GM12878 (cell line): ENCODE measurements around the gene GPR158. TPM values are rescaled to one million over a fixed set of nuclear protein-coding genes. Genes with fewer than 3 reads are reported as not detected.

Experiments
- ATAC-seq: fragments of 200-7000 bp; cut with Tn5 transposase; 3 replicates; pipeline ENCODE4 v1.9.1; 2020; ENCODE audit warnings: mild to moderate bottlenecking, moderate library complexity
- BruUV-seq: library from RNA; stranded (reverse); fragments of 400-500 nt; replicated peaks from 2 replicates; lab custom pipeline; 2021; lab: Mats Ljungman, UMichigan
- CTCF ChIA-PET: fragments of 300-600 bp; sonication (Branson Sonifier 250); formaldehyde crosslinking; extraction: SDS; loops from one replicate; lab custom pipeline; 2021; ENCODE audit warnings: inconsistent platforms; lab: Yijun Ruan, JAX
- POLR2A ChIA-PET: fragments of 350-600 bp; formaldehyde crosslinking; extraction: SDS; loops from one replicate; lab custom pipeline; 2021; ENCODE audit warnings: inconsistent platforms; lab: Charles Lee
- RAD21 ChIA-PET: fragments of 300-600 bp; sonication (Branson Sonifier 250); formaldehyde crosslinking; loops from one replicate; lab custom pipeline; 2023; ENCODE audit warnings: antibody characterized with exemption; ENCODE audit not compliant: unreplicated experiment; lab: Charles Lee
- SMC1A ChIA-PET: fragments of 300-600 bp; sonication (Branson Sonifier 250); formaldehyde crosslinking; loops from one replicate; lab custom pipeline; 2023; ENCODE audit not compliant: unreplicated experiment, uncharacterized antibody; lab: Charles Lee
- DNase-seq: peaks from one replicate; pipeline ENCODE4 v3.0.0-alpha.2; 2011; ENCODE audit warnings: low read depth, low spot score
- FAIRE-seq: peaks from 3 replicates; lab custom pipeline; 2011; peaks lifted over from hg19 to GRCh38; lab: Jason Lieb, UNC
- H2AFZ ChIP-seq: 2 replicates; pipeline ENCODE4 v1.6.0; 2011; ENCODE audit warnings: low read depth, low read length, control low read depth; ENCODE audit not compliant: control insufficient read depth
- H3K27ac ChIP-seq: 2 replicates; pipeline ENCODE4 v1.5.1; 2011; ENCODE audit warnings: control low read depth; ENCODE audit not compliant: control insufficient read depth, insufficient read depth
- H3K27me3 ChIP-seq, 2 experiments: replicated peaks in 1 of 2; 2 replicates each; pipeline versions ENCODE4 v1.6.0 to v1.6.1; 2011; ENCODE audit warnings: low read length in 1 of 2; ENCODE audit not compliant: control insufficient read depth in 2 of 2, insufficient read depth in 2 of 2
- H3K36me3 ChIP-seq, 2 experiments: 2 replicates each; pipeline ENCODE4 v1.5.1; 2011; ENCODE audit warnings: low read length in 1 of 2; ENCODE audit not compliant: control insufficient read depth in 2 of 2, insufficient read depth in 2 of 2
- H3K4me1 ChIP-seq: 2 replicates; pipeline ENCODE4 v1.6.1; 2011; ENCODE audit warnings: mild to moderate bottlenecking, low read length, moderate library complexity, mixed read lengths; ENCODE audit not compliant: control insufficient read depth, insufficient read depth
- H3K4me2 ChIP-seq: 2 replicates; pipeline ENCODE4 v1.6.0; 2011; ENCODE audit warnings: control low read depth; ENCODE audit not compliant: control insufficient read depth, insufficient read depth
- H3K4me3 ChIP-seq: fragments of 200-600 bp; sonication (generic); 2 replicates; pipeline ENCODE4 v1.5.1; 2016
- H3K79me2 ChIP-seq: 2 replicates; pipeline ENCODE4 v1.6.0; 2011; ENCODE audit warnings: low read length; ENCODE audit not compliant: control insufficient read depth, insufficient read depth
- H3K9ac ChIP-seq: 2 replicates; pipeline ENCODE4 v1.8.0; 2011; ENCODE audit warnings: low read length, control low read depth, mixed read lengths; ENCODE audit not compliant: control insufficient read depth, insufficient read depth
- H3K9me3 ChIP-seq: replicated peaks from 3 replicates; pipeline ENCODE4 v1.5.1; 2011; ENCODE audit warnings: mild to moderate bottlenecking, low read length; ENCODE audit not compliant: control insufficient read depth, insufficient read depth
- H4K20me1 ChIP-seq: 2 replicates; pipeline ENCODE4 v1.6.0; 2011; ENCODE audit not compliant: control insufficient read depth, insufficient read depth
- ATF3 ChIP-seq: IDR thresholded peaks from 2 replicates; pipeline ENCODE4 v1.6.1; 2011; ENCODE audit warnings: low read depth, mild to moderate bottlenecking, low read length, moderate library complexity, borderline replicate concordance; ENCODE audit errors: extremely low read depth
- BCL11A ChIP-seq: IDR thresholded peaks from 2 replicates; pipeline ENCODE4 v1.6.1; 2011; ENCODE audit warnings: low read depth, low read length
- CBX5 ChIP-seq: sonication (generic); IDR thresholded peaks from 2 replicates; pipeline ENCODE4 v1.6.1; 2016; ENCODE audit warnings: low read depth, moderate library complexity, mild to moderate bottlenecking, inconsistent platforms
- GABPA ChIP-seq: IDR thresholded peaks from 2 replicates; pipeline ENCODE4 v1.6.1; 2014; ENCODE audit warnings: antibody characterized with exemption, low read depth, mild to moderate bottlenecking, inconsistent platforms
- IRF3 ChIP-seq: fragments of 450-650 bp; IDR thresholded peaks from 2 replicates; pipeline ENCODE4 v1.6.1; 2014; ENCODE audit warnings: mild to moderate bottlenecking
- IRF5 ChIP-seq: fragments of 450-650 bp; IDR thresholded peaks from 2 replicates; pipeline ENCODE4 v1.6.1; 2017; ENCODE audit warnings: borderline replicate concordance
- LARP7 ChIP-seq: fragments of 450-650 bp; IDR thresholded peaks from 2 replicates; pipeline ENCODE4 v1.6.1; 2017; ENCODE audit warnings: mild to moderate bottlenecking
- MTA3 ChIP-seq: IDR thresholded peaks from 2 replicates; pipeline ENCODE4 v1.6.1; 2012; ENCODE audit warnings: low read length, inconsistent platforms, borderline replicate concordance
- RAD21 ChIP-seq: IDR thresholded peaks from 2 replicates; pipeline ENCODE4 v1.6.1; 2011; ENCODE audit warnings: mild to moderate bottlenecking, low read depth, low read length, moderate library complexity; ENCODE audit not compliant: insufficient read depth
- SP1 ChIP-seq: IDR thresholded peaks from one replicate; pipeline ENCODE4 v1.6.1; 2011; ENCODE audit warnings: low read depth, low read length
- TAF1 ChIP-seq: IDR thresholded peaks from 2 replicates; pipeline ENCODE4 v1.6.1; 2011; ENCODE audit warnings: mild to moderate bottlenecking, low read depth, low read length, borderline replicate concordance
- TCF7 ChIP-seq: IDR thresholded peaks from 2 replicates; pipeline ENCODE4 v1.6.1; 2014; ENCODE audit warnings: antibody characterized with exemption, borderline replicate concordance
- YY1 ChIP-seq: IDR thresholded peaks from 2 replicates; pipeline ENCODE4 v1.6.1; 2011; ENCODE audit warnings: low read depth, mild to moderate bottlenecking, low read length
- WGBS: methylation state at CpG from one replicate; pipeline ENCODE4 v1.1.6; 2016; ENCODE audit warnings: low lambda C conversion rate; ENCODE audit not compliant: insufficient replicate concordance, insufficient coverage; ENCODE audit errors: missing lambda C conversion rate; 5-methylcytosine and 5-hydroxymethylcytosine counted together
- in situ Hi-C: fragments of 300-500 bp; cut with MboI; formaldehyde crosslinking; loops from 9 replicates; pipeline ENCODE4 v1.14.3; 2018; ENCODE audit warnings: mixed read lengths
- intact Hi-C: fragments of 100-400 bp; cut with micrococcal nuclease; formaldehyde crosslinking; loops from one replicate; pipeline ENCODE4 v1.14.2; 2022; ENCODE audit not compliant: unreplicated experiment
- polyA plus RNA-seq, 11 experiments: library from polyadenylated mRNA; depleted of rRNA in 4 of 11; unstranded in 6 of 11; stranded (reverse) in 5 of 11; fragments of >200 nt; fragmentation: Nextera tagmentation in 4 of 11; fragmentation: Illumina TruSeq in 1 of 11; extraction: Ambion mirVana in 4 of 11; extraction: Trizol in 1 of 11; gene quantifications; 1 replicate in 1 of 11; 2 replicates in 10 of 11; pipeline versions ENCODE4 v1.2.1 to v1.2.3, GENCODE V29; 2011 to 2016; ENCODE audit warnings: inconsistent platforms in 2 of 11, missing spikeins in 2 of 11, low read depth in 1 of 11
- total RNA-seq, 4 experiments: library from RNA; depleted of rRNA in 3 of 4; stranded (reverse); fragments of >200 nt in 3 of 4; fragmentation: Illumina TruSeq in 1 of 4; extraction: Trizol in 1 of 4; gene quantifications; 2 replicates each; pipeline versions ENCODE4 v1.2.1 to v1.2.3, GENCODE V29; 2013 to 2021

GPR158 gene
- total and polyA plus RNA-seq, 10 of the 15 experiments (the other 5 are each of a cell fraction or from before 2014, with no cell fraction given), result not detected

GRCh38 chr10:25556457-25556856 is 381.7 kb downstream of the GPR158 start:
- ChIA-PET POLR2A (no interaction called here), SMC1A (interaction anchor here (0.6 kb wide), 1 partner anchor 789 kb away, joined by 3 read pairs; no protein-coding TSS in a partner anchor)
- TF ChIP-seq SP1 (no peak), RAD21 (no peak), MTA3 (no peak), IRF5 (no peak), GABPA (no peak), IRF3 (no peak), YY1 (no peak), CBX5 (no peak), TAF1 (no peak), LARP7 (no peak), TCF7 (no peak), BCL11A (no peak), ATF3 (no peak)

More at GRCh38 chr10:25556457-25556856, 381.7 kb downstream of the GPR158 start:
- DNase-seq (no peak), ATAC-seq (no peak), FAIRE-seq (no peak)
- H3K27ac ChIP-seq, result no peak overlapping the region
- no peaks in the 10 kb centered on the region for H3K79me2 ChIP-seq
- BruUV-seq, result no TSS peak
- H3K9me3 ChIP-seq, result no peaks in the 10 kb centered on the region
- no peak overlapping the region for H2AFZ ChIP-seq
- ChIA-PET RAD21 (no interaction called here), CTCF (no interaction called here)
- no peak overlapping the region for H3K9ac ChIP-seq
- in situ Hi-C loops, result no loop called here
- no peaks in the 10 kb centered on the region for H3K36me3 ChIP-seq
- H3K27me3 ChIP-seq, result no peaks in the 10 kb centered on the region; a peak in 1 of 4 replicates
- no peaks in the 10 kb centered on the region for H3K4me1 ChIP-seq
- WGBS, result 24% methylated on average over 5 of the region's 5 CpGs
- intact Hi-C loops, result no loop called here
- no peak overlapping the region for H3K4me3 ChIP-seq
- no peaks in the 10 kb centered on the region for H4K20me1 ChIP-seq
- no peak overlapping the region for H3K4me2 ChIP-seq
